Measurements from ENCODE around the gene ZNF865. TPM values are rescaled to one million over a fixed set of nuclear protein-coding genes. Genes with fewer than 3 reads are reported as not detected.

ZNF865 gene
- total RNA-seq, 1 experiment from 2014 or later: 16.2 TPM

DNA sequence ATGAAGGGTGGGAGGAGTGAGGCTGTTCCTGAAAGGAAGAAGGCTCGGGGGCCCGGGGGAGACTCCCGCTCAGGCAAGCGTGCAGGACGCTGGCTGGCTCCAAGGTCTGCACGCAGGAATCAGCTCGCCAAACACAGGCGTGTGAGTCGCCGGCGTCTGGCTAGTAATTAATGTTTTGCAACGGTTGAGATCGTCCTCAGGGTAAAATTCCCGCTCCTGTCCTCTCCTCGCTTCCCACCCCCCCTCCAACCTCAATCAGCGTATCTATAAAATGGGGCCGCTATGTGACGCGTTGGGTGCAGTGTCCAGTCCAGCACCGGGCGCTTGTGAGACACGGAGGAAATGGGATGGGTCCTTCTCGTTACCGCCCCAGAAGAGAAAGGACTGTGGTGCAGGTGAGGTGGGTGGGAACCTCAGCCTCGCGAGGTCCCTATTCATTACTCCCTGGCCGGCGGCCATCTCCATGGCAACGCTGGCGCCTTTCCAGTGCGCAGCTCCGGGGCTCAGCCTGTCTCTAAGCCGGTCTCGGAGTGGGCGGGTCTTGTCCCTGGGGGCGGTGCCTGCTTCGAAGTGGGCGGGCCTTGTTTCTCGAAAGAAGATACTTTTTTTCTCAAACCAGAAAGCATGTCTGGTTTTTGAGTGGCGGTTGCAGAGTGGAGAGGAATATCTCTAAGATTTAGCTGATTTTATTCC lies 18.3 kb upstream of the ZNF865 start:
- POLR2A ChIA-PET: interaction anchor here (1.9 kb wide), 1 partner anchor 12 kb away, joined by 6 read pairs; the partner anchor contains the start of gene FIZ1
- Histone ChIP-seq H3K79me2 (ENCODE audit: insufficient read depth, low read length) (no peaks in the 10 kb centered on the region), H3K4me2 (ENCODE audit: low read length) (peak overlapping the region; percentile 80), H3K27me3 (ENCODE audit: insufficient read depth, low read length) (no peaks in the 10 kb centered on the region), H3K9me2 (ENCODE audit: insufficient read depth) (no peaks in the 10 kb centered on the region), H3K9ac (ENCODE audit: low read length) (0 out of 2 replicates have a peak overlapping the region, but pooled peaks have one; percentile 26), H3K9me3 (ENCODE audit: control insufficient read depth in 1 of 2, insufficient read depth in 1 of 2, low read depth in 1 of 2, low read length in 2 of 2) (no peaks in the 10 kb centered on the region), H3K36me3 (ENCODE audit: control insufficient read depth in 1 of 2, insufficient read depth in 2 of 2, low read length in 2 of 2) (no peaks in the 10 kb centered on the region), H3K4me1 (ENCODE audit: control insufficient read depth in 1 of 2, insufficient read depth in 2 of 2, low read length in 2 of 2) (peaks cover 11 to 22% of the 10 kb centered on the region in 2 experiments), H3K4me3 (replicated peaks in 1 of 2; ENCODE audit: low read depth in 1 of 2, low read length in 2 of 2) (peak overlapping the region; percentile 23 to 28), H3K27ac (ENCODE audit: low read depth, low read length) (no peak overlapping the region; the same call in 1 of the 2 replicates), H2AFZ (ENCODE audit: low read depth, low read length, poor library complexity, severe bottlenecking) (peak overlapping the region; percentile 98), H4K20me1 (ENCODE audit: insufficient read depth) (no peaks in the 10 kb centered on the region)
- CTCF ChIA-PET: interaction anchor here (1.0 to 1.8 kb wide), 2 partner anchors 12 to 19 kb away, joined by 3 to 4 read pairs; partner anchors contain the start of gene FIZ1
- RAD21 ChIA-PET (ENCODE audit: low non-redundant PET in 1 of 2, low total read pairs in 2 of 2, uncharacterized antibody in 2 of 2, unreplicated experiment in 2 of 2): interaction anchor here in 1 of 2 experiments (0.9 kb wide), 1 partner anchor 17 kb away, joined by 3 read pairs; no protein-coding TSS in a partner anchor
- BruUV-seq (replicated peaks): no TSS peak
- ATAC-seq (peak; percentile 94), DNase-seq (ENCODE audit: low read depth, low spot score) (peak; percentile 85)
- TF ChIP-seq POLR2AphosphoS5 (IDR thresholded peaks at IDR 0.05; ENCODE audit: low read depth, low read length): peak; percentile 39; the same call in 1 of the 2 replicates
- no peak for TF ChIP-seq TCF7L2 (IDR thresholded peaks at IDR 0.05; ENCODE audit: borderline replicate concordance, extremely low read depth, insufficient read depth, insufficient read length)
- TF ChIP-seq EZH2phosphoT487 (IDR thresholded peaks at IDR 0.05; ENCODE audit: borderline replicate concordance): no peak
- no peak for TF ChIP-seq ZNF274 (IDR thresholded peaks at IDR 0.05; ENCODE audit: low read depth, low read length)
- intact Hi-C loops (cut with micrococcal nuclease): loop anchor here (5.0 kb wide), 1 partner anchor 40 kb away; the partner anchor contains the start of gene SBK3

DNA sequence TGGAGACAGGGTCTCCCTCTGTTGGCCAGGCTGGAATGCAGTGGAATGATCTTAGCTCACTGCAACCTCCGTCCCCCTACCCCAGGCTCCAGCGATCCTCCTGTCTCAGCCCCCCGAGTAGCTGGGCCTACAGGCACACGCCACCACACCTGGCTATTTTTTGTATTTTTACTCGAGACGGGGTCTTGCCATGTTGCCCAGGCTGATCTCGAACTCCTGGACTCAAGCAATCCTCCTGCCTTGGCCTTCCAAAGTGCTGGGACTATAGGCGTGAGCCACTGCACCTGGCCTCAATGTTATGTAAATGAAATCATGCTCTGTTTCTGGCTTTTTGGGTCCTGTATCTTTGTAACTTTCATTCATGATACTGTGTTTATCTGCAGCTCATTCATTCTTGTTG lies 16.7 kb upstream of the ZNF865 start:
- Histone ChIP-seq H3K27ac (ENCODE audit: low read depth, low read length) (no peak overlapping the region), H3K4me1 (ENCODE audit: control insufficient read depth in 1 of 2, insufficient read depth in 2 of 2, low read length in 2 of 2) (peaks cover 11 to 22% of the 10 kb centered on the region in 2 experiments), H3K9me3 (ENCODE audit: control insufficient read depth in 1 of 2, insufficient read depth in 1 of 2, low read depth in 1 of 2, low read length in 2 of 2) (no peaks in the 10 kb centered on the region), H3K79me2 (ENCODE audit: insufficient read depth, low read length) (no peaks in the 10 kb centered on the region), H3K4me2 (ENCODE audit: low read length) (no peak overlapping the region), H3K9me2 (ENCODE audit: insufficient read depth) (no peaks in the 10 kb centered on the region), H3K4me3 (replicated peaks in 1 of 2; ENCODE audit: low read depth in 1 of 2, low read length in 2 of 2) (no peak overlapping the region), H3K9ac (ENCODE audit: low read length) (no peak overlapping the region), H2AFZ (ENCODE audit: low read depth, low read length, poor library complexity, severe bottlenecking) (no peak overlapping the region), H3K27me3 (ENCODE audit: insufficient read depth, low read length) (no peaks in the 10 kb centered on the region), H4K20me1 (ENCODE audit: insufficient read depth) (no peaks in the 10 kb centered on the region), H3K36me3 (ENCODE audit: control insufficient read depth in 1 of 2, insufficient read depth in 2 of 2, low read length in 2 of 2) (no peaks in the 10 kb centered on the region)
- ChIA-PET CTCF (no interaction called here), RAD21 (ENCODE audit: low non-redundant PET in 1 of 2, low total read pairs in 2 of 2, uncharacterized antibody in 2 of 2, unreplicated experiment in 2 of 2) (no interaction called here), POLR2A (interaction anchor here (1.1 kb wide), 1 partner anchor 16 kb away, joined by 3 read pairs; no protein-coding TSS in a partner anchor)
- BruUV-seq (replicated peaks): no TSS peak
- ATAC-seq: no peak
- DNase-seq (ENCODE audit: low read depth, low spot score): no peak
- intact Hi-C loops (cut with micrococcal nuclease): loop anchor here (5.0 kb wide), 1 partner anchor 41 kb away; the partner anchor contains the start of gene SBK3
- TF ChIP-seq EGR1 (IDR thresholded peaks at IDR 0.05; ENCODE audit: low read depth): no peak
- no peak for TF ChIP-seq SP1 (IDR thresholded peaks at IDR 0.05; ENCODE audit: low read depth)
- TF ChIP-seq, protein P1, sequence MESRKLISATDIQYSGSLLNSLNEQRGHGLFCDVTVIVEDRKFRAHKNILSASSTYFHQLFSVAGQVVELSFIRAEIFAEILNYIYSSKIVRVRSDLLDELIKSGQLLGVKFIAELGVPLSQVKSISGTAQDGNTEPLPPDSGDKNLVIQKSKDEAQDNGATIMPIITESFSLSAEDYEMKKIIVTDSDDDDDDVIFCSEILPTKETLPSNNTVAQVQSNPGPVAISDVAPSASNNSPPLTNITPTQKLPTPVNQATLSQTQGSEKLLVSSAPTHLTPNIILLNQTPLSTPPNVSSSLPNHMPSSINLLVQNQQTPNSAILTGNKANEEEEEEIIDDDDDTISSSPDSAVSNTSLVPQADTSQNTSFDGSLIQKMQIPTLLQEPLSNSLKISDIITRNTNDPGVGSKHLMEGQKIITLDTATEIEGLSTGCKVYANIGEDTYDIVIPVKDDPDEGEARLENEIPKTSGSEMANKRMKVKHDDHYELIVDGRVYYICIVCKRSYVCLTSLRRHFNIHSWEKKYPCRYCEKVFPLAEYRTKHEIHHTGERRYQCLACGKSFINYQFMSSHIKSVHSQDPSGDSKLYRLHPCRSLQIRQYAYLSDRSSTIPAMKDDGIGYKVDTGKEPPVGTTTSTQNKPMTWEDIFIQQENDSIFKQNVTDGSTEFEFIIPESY (IDR thresholded peaks at IDR 0.05; ENCODE audit: extremely low read depth, insufficient replicate concordance, low read length): no peak
